ENCODE results near the gene RIPPLY3. TPM values are rescaled to one million over a fixed set of nuclear protein-coding genes. Genes with fewer than 3 reads are reported as not detected.
"Not testable (repeated sequence)": the region's sequence is repeated elsewhere in the genome, so short reads cannot be mapped to it uniquely, and the experiment has no call there.

Gene RIPPLY3
- total and polyA plus RNA-seq, 2 donors (not counting 1 experiment from before 2014, with no cell fraction given) = not detected

- H3K9me3 ChIP-seq (ENCODE audit: control extremely low read depth in 1 of 3, control insufficient read depth in 2 of 3, insufficient read depth in 1 of 3, low read length in 2 of 3) = no peaks in the 10 kb centered on the region
- Mint-ChIP-seq H3K9me3 (ENCODE audit: insufficient read depth) (no peaks in the 10 kb centered on the region), H3K4me3 (no peak overlapping the region), H3K27ac (no peak overlapping the region), H3K27me3 (peaks cover 27% of the 10 kb centered on the region), H3K4me1 (peaks cover 8% of the 10 kb centered on the region)
- POLR2A ChIA-PET = no interaction called here
- intact Hi-C loops (cut with micrococcal nuclease) = no loop called here
- H3K4me2 ChIP-seq (replicated peaks; ENCODE audit: low read depth, low read length, poor library complexity, severe bottlenecking) = no peak overlapping the region
- H3K4me3 ChIP-seq (ENCODE audit: control extremely low read depth in 1 of 5, extremely low read depth in 1 of 5, insufficient read depth in 1 of 5, low read depth in 2 of 5, low read length in 4 of 5) = no peak overlapping the region
- 68% methylated on average over 5 of the region's 6 CpGs for WGBS (ENCODE audit: insufficient coverage)
- peaks cover 8 to 9% of the 10 kb centered on the region in 2 donors for H3K4me1 ChIP-seq (ENCODE audit: control insufficient read depth in 2 of 2, insufficient read depth in 2 of 2, low read length in 2 of 2)
- DNase-seq (no peak), ATAC-seq (ENCODE audit: low read depth) (no peak)
- H3K27me3 ChIP-seq (replicated peaks in 1 of 4; ENCODE audit: control extremely low read depth in 1 of 4, control insufficient read depth in 3 of 4, insufficient read depth in 4 of 4, low read length in 3 of 4) = peaks cover 0 to 6% (median 2%) of the 10 kb centered on the region in 4 experiments
- H3K36me3 ChIP-seq (replicated peaks in 1 of 2; ENCODE audit: control extremely low read depth in 1 of 2, control insufficient read depth in 1 of 2, extremely low read depth in 1 of 2, insufficient read depth in 2 of 2, low read length in 1 of 2) = no peaks in the 10 kb centered on the region
- no peaks in the 10 kb centered on the region for H4K20me1 ChIP-seq (ENCODE audit: control insufficient read depth, insufficient read depth, low read length, poor library complexity, severe bottlenecking)
- H3K79me2 ChIP-seq (ENCODE audit: control insufficient read depth, insufficient read depth, low read length) = no peaks in the 10 kb centered on the region
- no peak overlapping the region for H3K27ac ChIP-seq (ENCODE audit: low read length in 2 of 2)
- TF ChIP-seq EZH2 (IDR thresholded peaks at IDR 0.05; ENCODE audit: borderline replicate concordance, insufficient read depth, low read depth, low read length, poor library complexity, severe bottlenecking) = no peak
- CTCF ChIA-PET = interaction anchor here (0.8 kb wide), 1 partner anchor 36 kb away, joined by 3 read pairs; no protein-coding TSS in a partner anchor
- no peak overlapping the region for H3K9ac ChIP-seq (ENCODE audit: low read length)
- no peak overlapping the region for H2AFZ ChIP-seq (ENCODE audit: insufficient read depth, low read depth, low read length, poor library complexity, severe bottlenecking)
These were observed 39.1 kb downstream of the RIPPLY3 start for GRCh38 chr21:37045556-37045955.

- no peak for DNase-seq
- H3K9ac ChIP-seq (ENCODE audit: low read length) = no peak overlapping the region
- H3K27me3 ChIP-seq (replicated peaks in 1 of 4; ENCODE audit: control extremely low read depth in 1 of 4, control insufficient read depth in 3 of 4, insufficient read depth in 4 of 4, low read length in 3 of 4) = peaks cover 0 to 6% (median 2%) of the 10 kb centered on the region in 4 experiments
- WGBS (ENCODE audit: insufficient coverage) = 100% methylated on average over 1 of the region's 4 CpGs
- H3K4me2 ChIP-seq (replicated peaks; ENCODE audit: low read depth, low read length, poor library complexity, severe bottlenecking) = no peak overlapping the region
- Mint-ChIP-seq H3K4me3 (no peak overlapping the region), H3K27me3 (peaks cover 27% of the 10 kb centered on the region), H3K9me3 (ENCODE audit: insufficient read depth) (no peaks in the 10 kb centered on the region), H3K4me1 (peaks cover 8% of the 10 kb centered on the region), H3K27ac (no peak overlapping the region)
- no peak overlapping the region for H3K4me3 ChIP-seq (ENCODE audit: control extremely low read depth in 1 of 5, extremely low read depth in 1 of 5, insufficient read depth in 1 of 5, low read depth in 2 of 5, low read length in 4 of 5)
- no peaks in the 10 kb centered on the region for H3K36me3 ChIP-seq (replicated peaks in 1 of 2; ENCODE audit: control extremely low read depth in 1 of 2, control insufficient read depth in 1 of 2, extremely low read depth in 1 of 2, insufficient read depth in 2 of 2, low read length in 1 of 2)
- no peak overlapping the region for H3K27ac ChIP-seq (ENCODE audit: low read length in 2 of 2)
- H3K9me3 ChIP-seq (ENCODE audit: control extremely low read depth in 1 of 3, control insufficient read depth in 2 of 3, insufficient read depth in 1 of 3, low read length in 2 of 3) = no peaks in the 10 kb centered on the region
- ChIA-PET POLR2A (no interaction called here), CTCF (no interaction called here)
- no peaks in the 10 kb centered on the region for H3K79me2 ChIP-seq (ENCODE audit: control insufficient read depth, insufficient read depth, low read length)
- no peaks in the 10 kb centered on the region for H4K20me1 ChIP-seq (ENCODE audit: control insufficient read depth, insufficient read depth, low read length, poor library complexity, severe bottlenecking)
- H3K4me1 ChIP-seq (ENCODE audit: control insufficient read depth in 2 of 2, insufficient read depth in 2 of 2, low read length in 2 of 2) = peaks cover 8 to 9% of the 10 kb centered on the region in 2 donors
- TF ChIP-seq EZH2 (IDR thresholded peaks at IDR 0.05; ENCODE audit: borderline replicate concordance, insufficient read depth, low read depth, low read length, poor library complexity, severe bottlenecking) (no peak), CTCF (IDR thresholded peaks at IDR 0.05) (no peak)
- ATAC-seq (ENCODE audit: low read depth) = no peak
- H2AFZ ChIP-seq (ENCODE audit: insufficient read depth, low read depth, low read length, poor library complexity, severe bottlenecking) = no peak overlapping the region
- intact Hi-C loops (cut with micrococcal nuclease) = no loop called here
These were observed 40.6 kb downstream of the RIPPLY3 start for GRCh38 chr21:37047079-37047478.

- POLR2A ChIA-PET; H3K4me1 ChIP-seq (ENCODE audit: control insufficient read depth in 2 of 2, insufficient read depth in 2 of 2, low read length in 2 of 2); H2AFZ ChIP-seq (ENCODE audit: insufficient read depth, low read depth, low read length, poor library complexity, severe bottlenecking); H3K27ac ChIP-seq (ENCODE audit: low read length in 2 of 2); H3K27ac Mint-ChIP-seq; ATAC-seq (ENCODE audit: low read depth); H3K27me3 ChIP-seq (replicated peaks in 1 of 4; ENCODE audit: control extremely low read depth in 1 of 4, control insufficient read depth in 3 of 4, insufficient read depth in 4 of 4, low read length in 3 of 4); H3K4me3 ChIP-seq (ENCODE audit: control extremely low read depth in 1 of 5, extremely low read depth in 1 of 5, insufficient read depth in 1 of 5, low read depth in 2 of 5, low read length in 4 of 5); H3K79me2 ChIP-seq (ENCODE audit: control insufficient read depth, insufficient read depth, low read length); H3K9ac ChIP-seq (ENCODE audit: low read length); intact Hi-C loops (cut with micrococcal nuclease); H3K4me2 ChIP-seq (replicated peaks; ENCODE audit: low read depth, low read length, poor library complexity, severe bottlenecking); DNase-seq; H3K4me3 Mint-ChIP-seq; H3K4me1 Mint-ChIP-seq; H3K9me3 Mint-ChIP-seq (ENCODE audit: insufficient read depth); H3K36me3 ChIP-seq (replicated peaks in 1 of 2; ENCODE audit: control extremely low read depth in 1 of 2, control insufficient read depth in 1 of 2, extremely low read depth in 1 of 2, insufficient read depth in 2 of 2, low read length in 1 of 2); H3K9me3 ChIP-seq (ENCODE audit: control extremely low read depth in 1 of 3, control insufficient read depth in 2 of 3, insufficient read depth in 1 of 3, low read length in 2 of 3); H4K20me1 ChIP-seq (ENCODE audit: control insufficient read depth, insufficient read depth, low read length, poor library complexity, severe bottlenecking); CTCF ChIA-PET: not testable (repeated sequence)
- WGBS (ENCODE audit: insufficient coverage) = no CpG with 5 or more reads among the region's 3 CpGs
- H3K27me3 Mint-ChIP-seq = peaks cover 27% of the 10 kb centered on the region
These were observed 43.2 kb downstream of the RIPPLY3 start for GRCh38 chr21:37049741-37050140.
